Ascending aorta (tissue), 2 donors: ENCODE measurements around the gene GTPBP1. TPM values are rescaled to one million over a fixed set of nuclear protein-coding genes. Genes with fewer than 3 reads are reported as not detected.

Experiments
- DNase-seq, 2 donors: peaks; one replicate each; pipeline ENCODE4 v3.0.0-alpha.2; 2019; ENCODE audit warnings: low spot score in 2 of 2
- H3K27ac ChIP-seq, 2 donors: fragments of 200-600 bp; sonication (generic); one replicate each; pipeline ENCODE4 v1.5.1; 2016 to 2017; ENCODE audit warnings: mild to moderate bottlenecking in 1 of 2
- H3K27me3 ChIP-seq: fragments of 200-600 bp; sonication (generic); one replicate; pipeline ENCODE4 v1.5.1; 2017
- H3K36me3 ChIP-seq, 2 donors: fragments of 200-600 bp; sonication (generic); one replicate each; pipeline ENCODE4 v1.5.1; 2016
- H3K4me1 ChIP-seq, 2 donors: fragments of 200-600 bp; sonication (generic); one replicate each; pipeline ENCODE4 v1.5.1; 2016 to 2017; ENCODE audit warnings: mild to moderate bottlenecking in 1 of 2
- H3K4me3 ChIP-seq, 2 donors: fragments of 200-600 bp; sonication (generic); one replicate each; pipeline ENCODE4 v1.5.1; 2016 to 2017; ENCODE audit warnings: mild to moderate bottlenecking in 1 of 2
- H3K9me3 ChIP-seq, 2 donors: fragments of 200-600 bp; sonication (generic); one replicate each; pipeline ENCODE4 v1.5.1; 2016
- CTCF ChIP-seq, 3 experiments: fragments of 200-600 bp in 2 of 3; fragments of 450-650 bp in 1 of 3; sonication (generic) in 2 of 3; IDR thresholded peaks; one replicate each; pipeline ENCODE4 v1.5.1; 2016 to 2019; ENCODE audit warnings: antibody characterized with exemption in 3 of 3, mild to moderate bottlenecking in 1 of 3, moderate library complexity in 1 of 3
- intact Hi-C: fragments of 100-400 bp; cut with DNase I; formaldehyde crosslinking; loops from one replicate; pipeline ENCODE4 v1.15.1; 2023
- total RNA-seq: library from RNA; depleted of rRNA; stranded (reverse); fragments of >200 nt; gene quantifications from one replicate; pipeline ENCODE4 v1.1.0, GENCODE V29; 2016

The GTPBP1 gene
- total RNA-seq, 1 donor from 2014 or later, result 89.5 TPM

- H3K36me3 ChIP-seq, result no peaks in the 10 kb centered on the region
- H3K4me3 ChIP-seq, result no peak overlapping the region
- intact Hi-C loops, result no loop called here
- no peak for DNase-seq
- H3K27me3 ChIP-seq, result no peaks in the 10 kb centered on the region
- TF ChIP-seq CTCF (IDR thresholded peaks at IDR 0.05), result no peak
- peaks cover 4 to 9% of the 10 kb centered on the region in 2 donors for H3K4me1 ChIP-seq
- H3K27ac ChIP-seq, result no peak overlapping the region
- no peaks in the 10 kb centered on the region for H3K9me3 ChIP-seq
Measured at GRCh38 chr22:38761202-38762162, 55.7 kb downstream of the GTPBP1 start.

DNA sequence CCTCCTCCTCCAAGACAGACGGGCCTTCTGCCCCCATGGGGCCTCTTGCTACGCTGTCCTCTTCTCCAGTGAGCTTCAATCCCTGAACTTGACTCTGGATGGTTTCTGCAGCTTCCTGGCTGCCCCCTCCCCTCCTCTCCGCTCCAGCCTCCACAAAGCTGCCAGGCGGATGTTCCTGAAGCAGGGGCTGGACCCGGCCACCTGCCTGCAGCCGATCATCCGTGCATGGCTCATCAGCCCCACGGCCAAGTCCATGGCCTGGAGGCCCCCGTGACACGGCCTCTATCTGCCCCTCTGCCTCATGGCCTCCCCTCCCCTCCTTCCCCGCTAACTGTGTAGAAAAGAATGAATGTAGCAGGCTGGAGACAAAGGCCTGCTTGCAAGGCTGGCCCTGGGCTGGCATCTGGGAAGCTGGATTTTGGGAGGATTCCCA, 56.8 kb downstream of the GTPBP1 start:
- no peaks in the 10 kb centered on the region for H3K27me3 ChIP-seq
- intact Hi-C loops, result no loop called here
- no peaks in the 10 kb centered on the region for H3K9me3 ChIP-seq
- TF ChIP-seq CTCF (IDR thresholded peaks at IDR 0.05), result no peak
- no peak for DNase-seq
- no peak overlapping the region for H3K27ac ChIP-seq
- no peaks in the 10 kb centered on the region for H3K36me3 ChIP-seq
- H3K4me1 ChIP-seq, result peaks cover 0 to 6% of the 10 kb centered on the region in 2 donors
- no peak overlapping the region for H3K4me3 ChIP-seq

- Histone ChIP-seq H3K27ac (no peak overlapping the region), H3K9me3 (no peaks in the 10 kb centered on the region), H3K36me3 (no peaks in the 10 kb centered on the region), H3K4me3 (no peak overlapping the region), H3K27me3 (no peaks in the 10 kb centered on the region), H3K4me1 (peaks cover 0 to 6% of the 10 kb centered on the region in 2 donors)
- DNase-seq, result no peak
- intact Hi-C loops, result loop anchor here (5.0 kb wide), 3 partner anchors 96 to 356 kb away; no protein-coding TSS in a partner anchor
- TF ChIP-seq CTCF (IDR thresholded peaks at IDR 0.05), result peak; percentile 28 to 62 (median 52)
Measured at GRCh38 chr22:38766076-38766777, 60.5 kb downstream of the GTPBP1 start.

DNA sequence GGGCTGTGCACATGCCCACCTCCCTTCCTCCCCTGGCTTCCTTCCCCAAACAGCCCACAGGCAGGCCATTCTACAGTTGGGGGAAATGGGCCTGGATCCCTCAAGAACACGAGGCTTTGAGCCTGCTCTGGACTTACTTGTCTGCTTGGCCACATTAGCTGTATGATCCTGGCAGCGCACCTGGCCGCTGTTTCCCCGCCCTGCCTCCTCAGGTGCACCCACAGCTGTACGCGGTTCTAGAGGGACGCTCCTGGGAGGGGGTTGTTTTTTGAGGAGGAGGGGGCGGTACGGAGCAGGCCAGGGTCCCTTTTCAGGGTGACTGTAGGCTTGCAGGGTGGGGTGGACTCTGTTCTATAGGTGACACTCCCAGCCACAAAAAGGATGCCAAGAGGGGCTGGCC, 61.6 kb downstream of the GTPBP1 start:
- intact Hi-C loops, result loop anchor here (5.0 kb wide), 3 partner anchors 95 to 355 kb away; no protein-coding TSS in a partner anchor

More for the DNA sequence above, 61.6 kb downstream of the GTPBP1 start:
- H3K36me3 ChIP-seq, result no peaks in the 10 kb centered on the region
- no peaks in the 10 kb centered on the region for H3K9me3 ChIP-seq
- no peak for DNase-seq
- H3K4me3 ChIP-seq, result no peak overlapping the region
- TF ChIP-seq CTCF (IDR thresholded peaks at IDR 0.05), result no peak
- H3K4me1 ChIP-seq, result peaks cover 0 to 6% of the 10 kb centered on the region in 2 donors
- no peaks in the 10 kb centered on the region for H3K27me3 ChIP-seq
- H3K27ac ChIP-seq, result no peak overlapping the region
